Stomach smooth muscle (tissue), 2 donors: Measurements from ENCODE around the gene RBMS3.
A peak's percentile ranks its signal among the peaks of the same experiment; 100 is the strongest.

Source experiments
- H3K27ac ChIP-seq: one replicate; pipeline ENCODE4 v1.7.0; 2013; ENCODE audit warnings: mild to moderate bottlenecking, low read length, inconsistent platforms
- H3K27me3 ChIP-seq, 2 donors: one replicate each; pipeline ENCODE4 v1.7.0; 2013; ENCODE audit warnings: low read length in 2 of 2; ENCODE audit not compliant: insufficient read depth in 2 of 2, control insufficient read depth in 1 of 2
- H3K36me3 ChIP-seq, 2 donors: one replicate each; pipeline ENCODE4 v1.7.0; 2013; ENCODE audit warnings: low read length in 2 of 2; ENCODE audit not compliant: control insufficient read depth in 2 of 2, insufficient read depth in 2 of 2
- H3K4me1 ChIP-seq: one replicate; pipeline ENCODE4 v1.7.0; 2013; ENCODE audit warnings: low read length; ENCODE audit not compliant: control insufficient read depth, insufficient read depth
- H3K4me3 ChIP-seq, 2 donors: one replicate each; pipeline ENCODE4 v1.7.0; 2013; ENCODE audit warnings: low read length in 2 of 2
- H3K9ac ChIP-seq, 2 donors: one replicate each; pipeline ENCODE4 v1.7.0; 2013; ENCODE audit warnings: low read length in 2 of 2, mild to moderate bottlenecking in 1 of 2
- H3K9me3 ChIP-seq, 2 donors: one replicate each; pipeline ENCODE4 v1.7.0; 2013; ENCODE audit warnings: low read length in 2 of 2; ENCODE audit not compliant: control insufficient read depth in 2 of 2
- donor health status: healthy.
- donor health status: Pancreatic carcinoma.

Gene RBMS3

DNA sequence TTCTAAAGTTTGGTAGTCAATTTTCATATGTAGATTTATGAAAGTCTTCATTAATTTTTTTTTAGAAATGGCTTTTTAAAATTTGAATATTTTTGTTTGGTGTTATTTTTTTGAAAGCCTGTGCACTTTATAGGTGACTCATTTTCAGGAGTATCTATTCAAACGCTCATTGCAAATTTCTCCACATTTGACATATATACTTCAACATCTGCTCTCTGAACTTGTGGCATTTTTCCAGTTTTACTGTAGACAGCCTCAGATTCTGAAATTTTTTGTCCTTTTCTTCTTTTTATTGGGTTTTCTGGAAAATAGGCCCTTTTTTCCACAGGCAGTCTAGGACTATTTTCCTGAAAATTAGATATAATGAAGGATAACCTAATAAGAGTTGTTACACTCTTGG, 396.6 kb downstream of the RBMS3 start:
- Histone ChIP-seq H3K4me3 (no peak overlapping the region), H3K4me1 (no peaks in the 10 kb centered on the region), H3K27me3 (no peaks in the 10 kb centered on the region), H3K9ac (no peak overlapping the region), H3K27ac (no peak overlapping the region), H3K9me3 (no peaks in the 10 kb centered on the region), H3K36me3 (no peaks in the 10 kb centered on the region)

DNA sequence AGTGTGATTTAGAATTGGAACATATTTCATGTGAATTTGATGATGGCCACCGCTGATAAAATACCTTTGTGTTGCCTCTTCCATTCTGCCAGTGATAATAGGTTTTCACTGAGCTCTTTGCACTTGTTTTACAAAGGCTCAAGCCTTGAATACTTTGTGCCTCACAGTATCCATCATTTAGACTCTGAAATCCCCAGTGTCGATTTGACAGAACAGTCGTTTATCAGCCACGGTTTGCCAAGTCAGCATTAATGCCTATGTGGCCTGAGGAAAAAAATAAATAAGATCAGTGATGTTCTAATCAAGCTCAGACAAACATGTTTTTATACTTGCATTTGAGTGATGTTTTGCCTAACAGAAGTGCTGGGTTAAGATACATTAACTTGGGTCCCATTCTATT, 399.1 kb downstream of the RBMS3 start:
- no peaks in the 10 kb centered on the region for H3K9me3 ChIP-seq
- no peak overlapping the region for H3K9ac ChIP-seq
- H3K27ac ChIP-seq: no peak overlapping the region
- H3K27me3 ChIP-seq: no peaks in the 10 kb centered on the region
- no peaks in the 10 kb centered on the region for H3K36me3 ChIP-seq
- H3K4me3 ChIP-seq: no peak overlapping the region
- peaks cover 5% of the 10 kb centered on the region for H3K4me1 ChIP-seq

- Histone ChIP-seq H3K9ac (no peak overlapping the region), H3K9me3 (no peaks in the 10 kb centered on the region), H3K27me3 (no peaks in the 10 kb centered on the region), H3K4me1 (peaks cover 5% of the 10 kb centered on the region), H3K27ac (peak overlapping the region; percentile 19), H3K36me3 (no peaks in the 10 kb centered on the region), H3K4me3 (no peak overlapping the region)
These were observed 402.4 kb downstream of the RBMS3 start for GRCh38 chr3:29683018-29683993.

- H3K36me3 ChIP-seq: no peaks in the 10 kb centered on the region
- H3K4me3 ChIP-seq: no peak overlapping the region
- peaks cover 5% of the 10 kb centered on the region for H3K4me1 ChIP-seq
- no peaks in the 10 kb centered on the region for H3K9me3 ChIP-seq
- no peak overlapping the region for H3K27ac ChIP-seq
- H3K27me3 ChIP-seq: no peaks in the 10 kb centered on the region
- H3K9ac ChIP-seq: no peak overlapping the region
These were observed 406.2 kb downstream of the RBMS3 start for GRCh38 chr3:29686889-29687592.

DNA sequence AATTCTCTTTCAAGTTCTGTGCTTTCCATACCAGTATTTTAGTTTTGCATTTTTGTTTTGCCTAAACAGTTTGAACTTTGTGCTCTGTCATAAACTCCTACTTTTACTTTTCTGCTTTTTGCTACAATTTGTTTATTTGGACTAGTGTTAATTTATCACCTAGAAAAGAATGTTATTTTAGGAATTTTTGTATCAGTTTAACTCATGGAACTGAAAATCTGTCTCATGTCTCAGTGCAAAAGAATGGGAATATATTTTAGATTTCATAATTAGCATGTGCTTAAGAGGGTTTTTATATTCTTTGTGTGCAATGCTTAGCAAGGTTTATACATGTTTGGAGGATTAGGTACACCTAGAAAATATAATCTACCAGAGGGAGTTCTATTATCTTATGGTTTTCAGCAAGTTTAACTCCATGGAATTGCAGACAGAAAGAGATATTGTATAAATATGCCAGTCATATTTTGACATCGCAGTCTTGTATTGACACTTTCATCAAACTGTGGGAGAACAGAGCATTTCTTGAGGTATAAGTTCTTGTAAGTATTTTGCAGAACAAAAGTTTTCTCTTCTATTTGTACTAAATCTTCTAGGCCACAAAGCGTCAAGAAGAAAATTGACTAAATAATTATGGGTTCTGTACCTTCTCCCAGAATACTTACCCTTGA, 409.9 kb downstream of the RBMS3 start:
- Histone ChIP-seq H3K9ac (no peak overlapping the region), H3K27me3 (no peaks in the 10 kb centered on the region), H3K9me3 (no peaks in the 10 kb centered on the region), H3K4me1 (peaks cover 6% of the 10 kb centered on the region), H3K4me3 (no peak overlapping the region), H3K27ac (no peak overlapping the region), H3K36me3 (no peaks in the 10 kb centered on the region)

DNA sequence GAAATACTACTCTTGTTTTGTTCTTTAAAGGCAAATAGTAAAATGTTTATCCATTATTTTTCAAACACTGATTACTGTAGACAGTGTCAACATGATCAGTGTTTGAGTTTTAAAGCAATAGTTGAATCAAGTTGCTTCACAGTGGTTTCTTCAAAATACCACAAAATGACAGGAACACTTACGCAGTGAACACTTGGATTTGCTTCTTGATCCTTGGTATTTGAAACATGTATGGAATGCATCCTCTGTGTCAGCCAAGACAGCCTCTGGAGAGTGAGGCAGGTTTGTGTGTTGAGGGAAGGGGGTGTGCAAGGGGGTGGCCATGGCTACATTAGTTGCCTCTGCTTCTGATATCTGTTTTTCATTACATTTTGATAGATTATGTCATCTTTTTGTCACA, 413.0 kb downstream of the RBMS3 start:
- H3K9me3 ChIP-seq: no peaks in the 10 kb centered on the region
- H3K9ac ChIP-seq: no peak overlapping the region
- no peaks in the 10 kb centered on the region for H3K36me3 ChIP-seq
- no peak overlapping the region for H3K4me3 ChIP-seq
- H3K27ac ChIP-seq: peak overlapping the region; percentile 13
- no peaks in the 10 kb centered on the region for H3K27me3 ChIP-seq
- H3K4me1 ChIP-seq: peaks cover 6% of the 10 kb centered on the region

DNA sequence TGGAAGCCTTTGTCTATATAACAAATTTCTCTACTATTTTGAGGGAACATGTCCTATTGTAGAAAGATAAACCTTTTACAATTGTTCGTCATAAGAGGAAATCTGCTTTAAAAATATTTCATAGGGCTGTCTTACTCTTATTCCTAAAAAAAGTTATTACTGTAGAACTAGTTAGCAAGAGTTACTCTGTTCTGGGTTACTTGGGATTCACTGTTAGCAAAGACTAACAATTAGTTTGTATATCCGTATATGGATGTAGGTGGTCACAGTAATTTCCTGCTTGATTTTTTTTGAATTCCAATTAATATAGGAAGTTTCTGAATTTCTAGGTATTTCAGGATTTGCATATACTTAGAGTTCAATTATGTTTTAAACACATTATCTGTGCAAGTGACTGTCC, 413.5 kb downstream of the RBMS3 start:
- Histone ChIP-seq H3K36me3 (no peaks in the 10 kb centered on the region), H3K27ac (peak overlapping the region; percentile 13), H3K4me1 (peaks cover 6% of the 10 kb centered on the region), H3K27me3 (no peaks in the 10 kb centered on the region), H3K4me3 (no peak overlapping the region), H3K9me3 (no peaks in the 10 kb centered on the region), H3K9ac (no peak overlapping the region)

DNA sequence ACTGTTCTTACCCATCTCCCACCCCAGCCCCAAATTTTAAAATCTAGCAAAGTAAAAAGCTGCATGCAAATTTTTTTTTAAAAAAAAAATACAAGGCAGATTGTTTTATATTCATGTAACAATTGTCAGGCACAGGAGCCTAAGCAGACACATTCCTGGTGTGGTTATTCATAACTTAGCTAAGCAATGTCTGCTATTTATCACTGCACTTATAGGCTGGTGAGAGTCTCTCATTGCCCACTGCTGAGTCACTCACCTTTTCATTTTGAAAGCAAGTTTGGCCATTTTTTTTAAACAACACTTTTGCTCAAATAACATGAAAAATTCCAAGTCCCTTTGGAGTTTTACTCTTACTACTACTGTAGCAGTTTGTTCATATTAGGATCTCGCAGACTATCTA, 413.9 kb downstream of the RBMS3 start:
- peak overlapping the region; percentile 37 for H3K27ac ChIP-seq
- H3K9me3 ChIP-seq: no peaks in the 10 kb centered on the region
- H3K9ac ChIP-seq: peak overlapping the region in 1 of 2 donors; percentile 3
- no peaks in the 10 kb centered on the region for H3K36me3 ChIP-seq
- no peaks in the 10 kb centered on the region for H3K27me3 ChIP-seq
- no peak overlapping the region for H3K4me3 ChIP-seq
- H3K4me1 ChIP-seq: peaks cover 6% of the 10 kb centered on the region

- Histone ChIP-seq H3K4me3 (peak overlapping the region in 1 of 2 donors; percentile 10), H3K9me3 (no peaks in the 10 kb centered on the region), H3K27ac (peak overlapping the region; percentile 69), H3K9ac (peak overlapping the region in 1 of 2 donors; percentile 3), H3K36me3 (no peaks in the 10 kb centered on the region), H3K4me1 (peaks cover 6% of the 10 kb centered on the region), H3K27me3 (no peaks in the 10 kb centered on the region)
These were observed 414.3 kb downstream of the RBMS3 start for GRCh38 chr3:29695201-29695600.

GRCh38 chr3:29695643-29696198, 414.9 kb downstream of the RBMS3 start:
- no peaks in the 10 kb centered on the region for H3K36me3 ChIP-seq
- H3K4me1 ChIP-seq: peaks cover 6% of the 10 kb centered on the region
- H3K9me3 ChIP-seq: no peaks in the 10 kb centered on the region
- H3K9ac ChIP-seq: peak overlapping the region in 1 of 2 donors; percentile 22
- H3K4me3 ChIP-seq: peak overlapping the region in 1 of 2 donors; percentile 10
- no peaks in the 10 kb centered on the region for H3K27me3 ChIP-seq
- H3K27ac ChIP-seq: peak overlapping the region; percentile 69
